DMS53 treated with DMSO at 0.1 percent for 48 hours (cell line): Measurements from ENCODE around the gene AGTRAP.

Experiments
- DNase-seq: peaks from one replicate; lab custom pipeline; 2025; ENCODE audit not compliant: unreplicated experiment; lab: John Stamatoyannopoulos, UW

AGTRAP gene

GRCh38 chr1:11731691-11732283 lies 4.1 kb upstream of the AGTRAP start:
- DNase-seq: no peak

- no peak for DNase-seq
Observed at GRCh38 chr1:11733306-11733705, 2.6 kb upstream of the AGTRAP start.

- DNase-seq: no peak
Observed at GRCh38 chr1:11735531-11735853, 444 bp upstream of the AGTRAP start.

- DNase-seq: no peak
Observed at GRCh38 chr1:11736746-11737639, 1.1 kb downstream of the AGTRAP start.

GRCh38 chr1:11738096-11738495 lies 2.2 kb downstream of the AGTRAP start:
- no peak for DNase-seq

- no peak for DNase-seq
Observed at GRCh38 chr1:11738783-11739182, 2.8 kb downstream of the AGTRAP start.

DNA sequence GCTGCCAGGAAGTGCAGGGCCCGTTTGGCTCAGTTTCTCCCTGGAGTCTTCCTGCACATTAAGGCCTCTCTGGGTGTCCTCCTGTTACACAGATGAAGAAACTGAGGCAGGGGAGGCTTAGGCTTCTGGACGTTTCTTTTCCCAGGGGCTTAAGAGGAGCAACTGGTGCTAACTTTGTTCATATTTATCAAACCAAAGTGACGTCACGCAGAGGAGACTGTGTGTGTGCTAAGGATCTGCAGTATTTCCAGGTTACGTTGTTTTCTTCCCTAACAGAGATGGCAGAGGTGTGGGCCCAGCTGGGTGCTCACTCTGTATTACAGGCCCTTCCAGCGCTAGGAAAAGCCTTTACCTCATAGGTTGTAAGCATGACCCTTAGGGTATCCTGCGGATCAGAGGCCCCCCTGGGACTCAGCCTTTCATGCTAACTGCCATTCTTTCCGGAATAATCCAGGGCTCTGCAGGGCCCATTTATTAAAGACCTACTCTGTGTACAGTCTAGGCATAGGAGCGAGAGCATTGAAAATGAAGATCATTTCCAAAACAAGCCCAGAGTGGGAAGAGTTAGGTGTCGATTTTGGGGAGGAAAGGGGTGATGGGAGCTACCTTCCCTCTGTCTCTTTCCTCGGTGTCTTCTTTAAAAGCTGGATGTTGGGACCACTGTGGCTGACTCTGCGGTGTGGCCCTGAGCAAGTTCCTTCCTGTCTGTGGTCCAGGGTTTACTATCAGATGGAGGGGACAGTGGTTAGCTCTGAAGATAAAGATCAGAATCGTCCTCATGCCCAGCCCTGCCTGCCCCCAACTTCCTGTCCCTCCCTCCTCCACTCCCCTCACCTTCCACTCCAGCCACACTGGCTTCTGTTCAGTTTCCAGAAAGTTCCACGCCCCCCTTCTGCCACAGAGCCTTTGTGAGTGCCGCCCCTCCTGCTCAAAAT lies 4.6 kb downstream of the AGTRAP start:
- DNase-seq: no peak

GRCh38 chr1:11741482-11741881 lies 5.5 kb downstream of the AGTRAP start:
- no peak for DNase-seq

- no peak for DNase-seq
Observed at GRCh38 chr1:11741919-11742558, 6.1 kb downstream of the AGTRAP start.

- no peak for DNase-seq
Observed at GRCh38 chr1:11744287-11744686, 8.4 kb downstream of the AGTRAP start.

DNA sequence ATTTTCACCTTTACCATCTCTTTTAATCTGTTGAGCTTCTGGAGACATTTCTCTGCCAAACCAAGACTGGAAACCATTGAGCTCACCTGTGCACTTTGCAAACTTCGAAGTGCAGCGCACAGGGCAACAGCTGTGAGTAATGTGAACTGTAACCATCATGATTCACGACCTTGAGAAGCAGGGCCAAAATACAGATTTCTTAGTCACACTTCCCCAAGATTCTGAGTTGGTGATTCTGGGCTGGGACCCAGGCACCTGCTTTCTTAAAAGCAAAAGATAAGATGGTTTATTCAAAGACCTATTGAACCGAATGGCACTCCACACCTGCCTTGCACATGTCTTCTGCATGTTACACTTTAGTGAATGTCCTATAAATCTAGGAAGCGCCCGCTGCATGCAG lies 10.2 kb downstream of the AGTRAP start:
- DNase-seq: no peak

- no peak for DNase-seq
Observed at GRCh38 chr1:11746795-11747487, 11.0 kb downstream of the AGTRAP start.

- DNase-seq: no peak
Observed at GRCh38 chr1:11748294-11749202, 12.6 kb downstream of the AGTRAP start.

GRCh38 chr1:11749203-11749689 lies 13.3 kb downstream of the AGTRAP start:
- DNase-seq: peak; percentile 25

DNA sequence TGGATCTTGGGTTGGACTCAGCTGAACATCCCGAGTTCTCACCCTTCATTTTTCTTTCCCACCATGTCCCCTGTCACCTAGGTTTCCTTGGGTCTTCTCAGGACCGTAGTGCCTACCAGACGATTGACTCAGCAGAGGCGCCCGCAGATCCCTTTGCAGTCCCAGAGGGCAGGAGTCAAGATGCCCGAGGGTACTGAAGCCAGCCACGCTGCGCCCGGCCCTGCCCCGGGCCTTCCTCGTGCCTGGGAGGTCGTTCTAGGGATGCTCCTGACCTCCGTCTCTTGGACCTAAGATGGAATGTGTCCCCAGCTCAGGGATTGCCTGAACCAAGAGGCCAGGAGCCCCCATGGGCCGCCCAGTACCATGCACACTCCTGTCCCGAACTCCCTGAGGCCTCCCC lies 14.1 kb downstream of the AGTRAP start:
- DNase-seq: no peak

- no peak for DNase-seq
Observed at GRCh38 chr1:11751087-11751486, 15.2 kb downstream of the AGTRAP start.

DNA sequence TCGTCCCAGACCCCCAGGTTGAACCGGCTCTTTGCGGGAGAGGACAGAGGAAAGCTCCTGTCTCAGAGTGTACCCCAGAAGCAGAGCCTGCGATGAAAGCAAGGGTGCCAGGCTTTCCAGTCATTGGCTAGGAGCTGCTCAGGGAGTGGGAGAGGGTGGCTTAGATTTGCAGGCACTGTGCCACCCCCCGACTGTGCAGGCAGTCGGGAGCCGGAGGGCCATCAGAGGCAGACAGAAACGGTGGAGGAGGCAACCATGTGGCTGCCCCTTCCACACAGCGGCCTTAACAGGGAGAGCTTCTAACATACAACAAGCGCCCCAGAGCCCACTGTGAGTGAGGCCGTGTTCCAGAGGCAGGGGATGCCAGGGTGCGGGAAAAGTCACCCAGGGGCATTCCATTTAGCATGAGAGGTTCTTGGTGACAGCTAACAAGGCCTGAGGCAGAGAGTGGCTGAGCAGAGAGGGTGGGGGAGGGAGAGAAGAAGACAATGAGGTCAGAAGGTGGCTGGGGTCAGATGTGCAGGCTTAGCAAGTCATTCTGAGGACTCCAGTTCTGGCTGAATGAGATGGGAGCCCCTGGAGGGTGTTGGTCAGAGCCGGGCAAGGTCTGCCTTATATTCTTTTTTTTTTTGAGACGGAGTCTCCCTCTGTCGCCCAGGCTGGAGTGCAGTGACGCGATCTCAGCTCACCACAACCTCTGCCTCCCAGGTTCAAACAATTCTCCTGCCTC lies 16.6 kb downstream of the AGTRAP start:
- no peak for DNase-seq

DNA sequence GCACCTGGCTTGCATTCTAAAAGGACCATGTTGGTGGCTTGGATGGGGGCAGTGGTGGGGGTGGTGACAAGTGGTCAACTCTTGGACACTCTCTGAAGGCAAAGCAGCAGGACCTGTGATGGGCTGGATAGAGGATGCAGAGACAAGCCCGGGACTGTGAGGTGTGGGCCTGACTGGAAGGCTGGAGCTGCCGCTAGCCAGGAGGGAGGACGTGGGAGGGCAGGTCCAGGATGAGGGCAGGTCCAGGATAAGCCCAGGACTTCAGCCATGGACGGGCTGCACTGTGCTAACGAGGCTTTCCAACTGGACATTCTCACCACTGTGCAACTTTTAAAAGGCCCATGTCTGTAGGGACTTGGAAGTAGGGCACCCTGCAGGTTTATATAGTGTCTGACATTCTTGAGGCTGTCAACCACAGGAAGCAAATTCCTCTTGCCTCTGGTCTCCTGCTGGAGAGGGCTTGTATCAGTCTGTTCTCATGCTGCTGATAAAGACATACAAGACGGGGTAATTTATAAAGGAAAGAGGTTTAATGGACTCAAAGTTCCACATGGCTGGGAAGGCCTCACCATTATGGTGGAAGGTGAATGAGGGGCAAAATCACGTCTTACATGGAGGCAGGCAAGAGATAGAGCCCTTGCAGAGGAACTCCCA lies 17.7 kb downstream of the AGTRAP start:
- DNase-seq: no peak
